ENCODE measurements around the gene SNAP47.

SNAP47 gene

DNA sequence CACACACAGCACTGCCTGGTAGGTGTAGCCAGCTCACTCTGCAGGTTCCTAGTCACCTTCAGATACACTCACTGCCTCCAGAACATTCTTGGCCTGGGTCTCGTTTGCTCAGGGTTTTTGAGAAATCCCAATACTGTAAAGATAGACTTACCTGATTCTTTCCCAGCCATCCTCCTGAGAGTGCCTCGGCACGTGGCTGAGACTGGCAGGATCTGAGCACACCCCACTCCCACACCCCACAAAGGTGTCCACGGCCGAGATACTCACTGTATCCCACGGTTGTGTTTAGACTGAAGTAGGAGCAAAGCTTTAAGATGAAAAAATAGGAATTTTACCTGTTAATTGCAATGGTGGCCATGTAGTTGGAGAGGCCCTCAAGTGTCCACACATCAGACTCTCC is 33.4 kb downstream of the SNAP47 start:
- no peak for DNase-seq (ENCODE audit: low read depth)

DNA sequence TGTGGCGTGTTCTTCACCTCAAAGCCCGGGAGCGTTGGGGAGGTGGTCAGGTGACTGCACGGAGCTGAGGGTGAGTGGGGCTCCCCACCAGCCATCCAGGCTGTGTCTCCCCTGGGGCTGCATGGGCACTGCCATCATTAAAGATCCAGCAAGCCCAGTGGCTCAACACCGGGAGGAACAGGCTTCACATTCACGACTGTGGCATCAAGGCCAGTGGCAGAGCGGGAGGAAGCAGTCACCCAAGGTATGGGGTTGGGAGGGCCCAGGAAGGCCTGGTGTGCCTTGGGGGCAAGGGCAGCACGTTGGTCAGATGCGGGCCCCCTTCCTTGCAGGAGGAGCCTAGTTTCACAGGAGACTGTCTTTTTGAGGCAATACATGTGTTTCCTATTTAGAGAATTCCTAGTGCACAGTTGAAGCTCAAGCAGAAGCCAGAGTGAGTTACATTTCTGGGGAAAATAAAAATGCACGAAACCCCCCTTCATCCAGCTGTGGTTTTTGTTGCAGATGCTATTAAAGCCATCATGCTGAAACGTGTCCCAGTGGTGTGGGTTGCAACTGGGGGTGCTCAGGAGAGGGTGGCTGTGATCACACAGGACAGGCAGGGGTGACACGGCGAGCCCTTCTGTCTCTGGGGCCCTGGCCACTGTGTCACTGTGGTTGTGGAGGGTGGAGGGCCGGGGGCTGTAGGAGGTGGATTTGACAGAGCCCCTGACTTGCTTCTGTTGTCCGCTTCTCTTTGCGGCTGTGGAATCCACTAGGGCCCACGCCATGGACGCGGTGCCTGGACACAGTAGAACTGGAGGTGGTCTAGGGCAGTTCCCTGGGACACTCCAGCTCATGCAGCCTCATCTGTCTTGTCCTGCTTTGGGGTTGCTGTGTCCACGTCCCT is 34.1 kb downstream of the SNAP47 start:
- DNase-seq (ENCODE audit: low read depth) = no peak

DNA sequence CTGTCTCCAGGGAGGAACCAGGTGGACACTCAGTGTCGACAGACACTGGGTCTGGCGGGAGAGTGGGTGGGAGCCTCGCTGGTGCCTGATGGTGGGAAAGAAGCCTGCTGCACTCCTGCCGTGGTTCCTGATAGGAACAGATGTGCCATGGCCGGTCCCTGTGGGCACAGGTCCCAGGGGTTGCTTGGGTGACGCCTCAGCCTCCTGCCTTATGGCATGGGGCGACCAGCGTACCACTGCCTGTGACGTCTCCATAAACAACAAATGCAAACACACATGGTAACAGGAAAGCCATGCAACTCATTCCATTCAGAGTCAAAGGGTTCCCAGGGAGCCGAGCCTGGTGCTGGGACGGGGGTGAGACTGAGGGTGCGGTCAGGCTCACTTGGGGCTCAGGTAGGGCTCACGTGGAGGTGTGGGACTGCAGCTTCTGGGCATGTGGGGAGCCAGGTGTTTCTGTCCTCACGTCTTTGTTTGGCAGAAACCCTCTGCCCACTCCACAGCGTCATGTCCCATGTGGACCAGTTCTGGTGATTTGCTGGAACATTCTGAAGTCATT is 34.8 kb downstream of the SNAP47 start:
- no peak for DNase-seq (ENCODE audit: low read depth)

DNA sequence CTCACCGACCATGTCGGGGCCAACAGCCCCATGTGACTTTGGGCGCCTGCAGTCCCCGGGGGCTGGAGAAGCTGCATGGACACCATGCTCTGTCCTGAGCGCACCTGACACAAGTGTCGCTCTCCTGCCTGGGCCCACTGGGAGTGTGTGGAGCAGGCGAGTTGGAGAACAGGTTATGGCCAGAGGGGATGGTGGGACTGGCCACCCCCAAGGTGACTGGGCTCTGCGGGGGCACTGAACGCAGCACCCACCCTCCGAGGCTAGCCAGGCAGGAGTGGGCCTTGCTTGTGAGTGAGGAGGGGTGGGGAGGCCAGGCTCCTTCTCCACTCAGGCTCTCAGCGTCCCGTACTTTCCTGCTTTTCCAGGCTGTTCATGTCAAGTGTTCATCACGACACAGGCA is 35.6 kb downstream of the SNAP47 start:
- no peak for DNase-seq (ENCODE audit: low read depth)

DNA sequence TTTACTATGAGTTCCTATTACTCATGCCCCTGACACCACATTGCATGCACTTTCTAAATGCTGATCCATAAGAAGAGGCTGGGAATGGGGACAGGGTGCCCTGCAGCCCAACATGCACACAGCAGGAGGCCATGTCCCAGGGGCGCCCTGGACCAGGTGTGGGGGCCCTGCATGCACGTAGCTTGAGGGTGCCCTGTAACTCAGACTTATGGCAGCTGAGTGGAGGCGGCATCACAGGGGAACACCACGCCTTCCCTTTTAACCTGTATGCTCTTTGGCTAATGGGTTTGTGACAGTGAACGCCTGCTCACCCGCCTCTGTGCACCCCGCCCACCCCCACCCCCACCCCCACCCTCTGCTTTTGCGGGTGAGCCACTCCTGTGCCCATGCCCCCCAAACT is 36.1 kb downstream of the SNAP47 start:
- no peak for DNase-seq (ENCODE audit: low read depth)

DNA sequence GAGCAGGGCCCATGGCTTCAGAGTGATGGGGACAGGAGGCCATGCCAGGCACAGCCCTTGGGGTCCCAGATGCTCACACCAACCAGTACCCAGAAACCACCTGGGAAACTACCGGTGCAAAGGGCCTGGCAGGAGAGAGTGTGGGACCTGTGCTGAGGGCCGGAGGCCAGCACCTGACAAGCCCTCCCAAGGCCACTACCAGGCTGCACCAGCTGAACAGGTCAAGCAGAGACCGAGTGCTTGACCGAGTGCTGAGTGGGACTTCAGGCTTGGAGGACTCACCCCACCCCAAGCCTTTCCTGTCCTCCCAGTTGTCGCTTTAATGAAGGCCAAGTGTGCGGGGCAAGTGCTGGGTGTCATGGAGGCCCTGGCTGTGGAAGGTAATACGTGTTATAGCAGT is 36.5 kb downstream of the SNAP47 start:
- DNase-seq (ENCODE audit: low read depth) = no peak

DNA sequence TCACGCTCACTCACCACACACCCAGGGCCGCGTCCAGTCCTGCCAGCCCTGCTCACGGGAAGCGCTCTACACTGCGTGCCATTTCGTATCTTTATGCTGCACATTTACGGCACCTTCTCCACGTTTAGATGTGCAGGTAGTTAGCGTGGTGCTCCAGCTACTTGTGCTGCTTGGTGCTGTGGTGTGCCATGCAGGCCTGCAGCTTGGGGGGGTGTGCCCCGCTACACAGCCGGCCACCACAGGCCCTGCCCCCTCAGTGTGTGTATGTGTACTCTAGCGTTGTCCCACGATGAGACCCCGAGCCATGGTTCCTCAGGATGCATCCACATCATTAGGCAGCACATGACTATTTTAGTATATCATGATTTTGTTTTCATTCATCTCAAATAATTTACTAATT is 38.3 kb downstream of the SNAP47 start:
- DNase-seq (ENCODE audit: low read depth) = no peak

DNA sequence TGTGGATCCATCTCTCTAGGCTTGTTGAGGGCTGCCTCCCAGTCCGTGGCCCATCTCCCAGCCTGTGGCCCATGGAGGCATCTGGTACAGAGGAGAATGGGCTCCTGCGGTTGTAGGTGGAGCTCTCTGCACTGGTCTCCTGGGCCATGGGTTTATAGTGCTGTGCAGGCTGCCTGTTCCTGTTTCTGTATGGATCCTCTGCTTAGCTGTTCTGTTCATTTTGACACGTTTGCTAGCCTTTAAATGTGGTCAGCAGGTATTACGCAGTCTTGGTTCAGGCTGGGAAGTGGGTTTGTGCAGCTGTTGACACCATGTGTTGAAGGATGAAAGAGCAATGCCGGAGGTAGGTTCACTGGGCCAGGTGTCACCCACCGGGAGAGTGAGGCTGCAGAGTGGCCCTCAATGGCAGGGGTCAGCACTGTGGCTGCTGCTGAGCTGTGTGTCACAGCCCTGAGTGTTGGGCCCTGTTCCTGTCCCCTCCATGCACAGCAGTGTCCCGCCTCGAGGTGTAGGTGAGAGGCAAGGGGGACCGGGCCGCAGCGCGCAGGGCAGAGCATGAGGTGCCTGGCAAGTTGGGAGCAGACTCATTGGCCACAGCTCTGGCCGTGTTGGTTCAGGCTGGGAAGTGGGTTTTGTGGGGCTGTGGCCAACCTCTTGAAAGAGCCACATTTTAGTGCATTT is 39.0 kb downstream of the SNAP47 start:
- DNase-seq (ENCODE audit: low read depth) = no peak

DNA sequence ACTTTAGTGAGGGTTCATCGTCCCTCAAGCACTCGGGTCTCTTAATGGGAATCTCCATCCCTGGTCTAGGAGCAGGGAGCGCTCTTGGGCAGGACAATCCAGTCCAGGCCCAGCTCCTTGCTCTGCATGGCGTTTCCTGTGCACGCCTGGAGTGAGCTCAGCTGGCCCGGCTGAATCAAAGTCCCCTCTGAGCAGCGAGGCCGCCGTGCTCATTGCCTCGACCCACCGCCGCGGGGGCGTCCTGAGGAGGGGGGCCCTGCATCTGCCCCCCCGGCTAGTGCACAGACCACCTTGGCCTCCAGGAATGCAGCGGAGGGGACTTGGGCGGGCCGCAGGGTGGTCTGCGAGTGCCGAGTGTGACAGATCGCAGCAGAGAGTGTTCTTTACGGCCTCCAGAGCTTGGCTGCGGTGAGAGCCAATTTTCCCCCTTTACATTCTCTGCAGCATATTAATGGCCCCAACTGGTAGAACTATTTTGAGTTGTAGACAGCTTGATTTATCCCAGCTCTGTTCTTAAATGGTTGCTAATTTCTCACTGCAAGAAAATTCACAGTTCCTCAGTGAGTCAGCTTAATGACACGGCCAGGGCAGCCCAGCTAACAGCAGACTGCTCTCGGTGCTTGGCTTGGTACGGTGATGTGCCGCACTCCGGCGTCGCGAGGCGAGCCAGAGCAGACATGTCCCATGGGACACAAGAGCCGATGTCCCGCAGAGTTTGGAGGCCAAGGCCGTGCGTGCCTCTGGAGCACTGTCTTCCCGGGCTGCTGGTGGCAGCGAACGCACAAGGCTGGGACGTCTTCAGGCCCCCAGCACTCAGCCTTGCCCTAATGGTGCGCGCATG is 39.8 kb downstream of the SNAP47 start:
- DNase-seq (ENCODE audit: low read depth) = no peak

DNA sequence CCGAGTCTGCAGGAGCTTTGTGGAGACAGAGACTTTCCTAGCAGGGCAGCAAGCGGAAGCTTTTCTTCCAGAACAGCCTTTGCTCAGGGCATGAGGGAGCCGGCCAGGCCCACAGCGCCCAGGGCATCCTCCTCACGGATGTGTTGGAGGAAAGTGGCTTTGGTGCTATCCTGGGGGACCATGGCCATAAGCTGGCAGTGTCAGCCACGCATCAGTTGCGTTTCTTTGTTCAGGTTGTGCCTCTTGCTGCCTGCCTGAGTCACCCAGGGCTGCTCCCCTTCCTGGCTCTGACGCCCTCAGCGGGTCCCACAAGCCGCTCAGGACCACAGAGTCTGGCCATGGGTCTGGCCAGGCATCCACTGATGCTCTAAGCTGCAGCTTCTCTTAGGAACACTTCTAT is 40.6 kb downstream of the SNAP47 start:
- DNase-seq (ENCODE audit: low read depth) = no peak

DNA sequence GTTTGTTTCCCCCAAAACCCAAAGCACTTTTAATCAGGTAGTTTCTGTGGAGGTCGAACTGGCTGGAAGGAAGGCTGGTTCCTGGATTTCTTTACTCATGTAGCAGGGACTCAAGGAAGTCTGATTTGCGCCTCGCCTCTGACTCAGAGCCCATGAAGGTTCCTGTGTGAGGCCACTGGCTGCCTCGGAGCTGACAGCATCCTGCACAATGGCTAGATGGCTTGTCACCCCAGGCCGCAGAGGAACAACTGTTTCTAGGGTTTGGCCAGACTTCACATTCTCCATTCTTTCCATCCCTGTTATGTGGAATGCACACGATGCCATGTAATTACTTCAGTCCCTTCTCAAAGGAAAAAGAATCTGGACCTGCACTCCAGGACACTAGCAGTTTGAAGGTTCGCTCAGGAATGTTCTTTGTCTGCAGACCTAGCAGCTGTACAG is 41.1 kb downstream of the SNAP47 start:
- no peak for DNase-seq (ENCODE audit: low read depth)

DNA sequence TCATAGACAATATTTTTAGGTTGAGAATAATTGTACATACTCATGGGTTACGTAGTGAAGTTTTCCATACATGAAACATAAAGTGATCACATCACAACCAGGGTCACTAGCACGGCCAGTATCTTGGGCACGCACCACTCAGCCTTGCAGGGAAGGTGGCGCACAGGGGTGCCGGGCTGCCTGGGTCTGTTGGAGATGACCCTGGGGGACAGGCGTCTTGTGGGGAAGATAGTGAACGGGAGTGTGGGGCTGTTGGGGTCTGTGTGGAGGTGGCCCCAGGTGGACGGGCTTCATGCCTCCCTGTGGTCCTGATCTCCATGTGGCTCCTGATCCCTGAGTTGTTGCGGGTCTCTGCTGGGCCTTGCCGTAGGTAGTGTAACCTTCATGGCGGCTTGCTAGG is 41.9 kb downstream of the SNAP47 start:
- no peak for DNase-seq (ENCODE audit: low read depth)

DNA sequence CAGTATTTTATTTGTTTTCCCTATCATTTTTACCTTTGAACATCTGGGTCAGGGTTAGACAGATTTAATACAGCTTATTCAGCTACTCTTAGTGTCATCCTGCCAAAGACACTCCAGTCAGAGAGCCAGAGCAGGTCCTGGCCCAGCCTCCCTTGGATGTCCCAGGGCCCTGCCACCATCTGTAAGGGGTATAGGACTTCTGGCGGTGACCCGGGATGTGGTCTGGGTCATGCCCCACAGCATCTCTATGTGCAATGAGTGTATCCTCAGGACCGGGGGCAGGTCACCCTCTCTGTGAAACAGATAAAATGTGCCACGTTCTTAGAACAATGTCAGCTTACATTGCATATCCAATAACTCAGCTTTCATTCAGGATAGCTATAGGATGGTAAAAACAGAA is 42.4 kb downstream of the SNAP47 start:
- DNase-seq (ENCODE audit: low read depth) = no peak

DNA sequence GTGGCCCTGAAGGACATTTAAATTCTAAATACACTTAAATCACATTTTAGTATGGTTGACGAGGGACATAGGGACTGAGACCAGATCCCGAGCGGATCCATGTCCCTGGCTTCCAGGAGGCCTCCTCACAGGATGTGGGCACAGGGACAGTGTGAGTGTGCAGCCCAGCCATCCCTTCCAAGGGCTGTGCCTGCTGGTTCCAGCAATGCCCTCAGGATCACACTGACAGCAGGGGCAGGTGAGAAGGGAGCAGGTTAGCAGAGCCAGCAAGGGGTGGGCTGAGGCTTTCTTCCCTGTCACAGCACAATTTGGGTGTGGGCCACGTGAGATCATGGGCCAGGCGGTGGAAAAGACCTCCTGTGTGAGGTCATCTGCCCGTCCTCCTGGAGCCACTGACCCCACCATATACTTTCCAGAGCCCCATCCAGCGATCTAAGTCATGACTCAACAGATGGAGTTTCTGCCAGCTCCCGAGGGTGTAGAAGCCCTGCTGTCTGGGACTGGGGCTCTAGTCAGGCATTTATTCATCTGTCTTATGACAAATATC is 43.2 kb downstream of the SNAP47 start:
- DNase-seq (ENCODE audit: low read depth) = no peak

DNA sequence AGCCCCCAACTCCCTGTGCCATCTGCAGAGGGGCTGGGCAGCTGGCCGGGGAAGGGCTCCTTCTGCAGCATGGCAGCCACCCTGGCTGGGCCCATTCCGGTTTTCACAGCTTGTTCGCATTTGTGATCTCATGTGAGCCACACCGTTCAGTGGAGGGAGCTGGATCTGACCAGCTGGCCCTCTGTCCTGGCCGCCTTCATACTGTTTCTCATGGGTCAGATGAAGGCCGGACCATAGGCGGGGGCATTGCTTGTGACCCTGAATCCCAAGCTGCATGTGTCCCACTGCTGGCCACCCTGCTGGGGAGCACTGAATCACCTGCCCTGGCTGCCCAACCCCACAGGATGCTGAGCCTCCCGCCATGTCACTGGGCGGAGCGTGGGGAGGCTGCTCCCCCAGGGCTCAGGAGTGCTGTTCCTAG is 43.8 kb downstream of the SNAP47 start:
- no peak for DNase-seq (ENCODE audit: low read depth)

DNA sequence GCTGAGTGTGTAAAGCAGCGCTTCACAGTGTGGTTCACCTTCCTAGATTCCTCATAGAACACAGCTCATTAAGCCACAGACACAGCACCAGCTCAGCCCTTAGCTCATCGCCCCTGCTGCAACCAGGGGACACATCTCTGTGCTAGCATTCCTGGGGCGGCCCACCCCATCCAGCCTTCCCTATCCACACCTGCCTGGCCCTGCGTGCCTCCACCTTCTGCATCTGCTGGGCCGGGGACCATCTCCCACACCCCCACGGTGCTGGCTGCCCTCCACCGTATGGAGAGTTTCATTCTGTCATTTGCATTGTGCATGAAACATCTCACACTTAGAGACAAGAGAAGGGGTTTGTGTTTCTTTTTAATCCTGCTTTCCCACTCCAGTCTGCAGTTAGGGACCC is 44.5 kb downstream of the SNAP47 start:
- DNase-seq (ENCODE audit: low read depth) = no peak

DNA sequence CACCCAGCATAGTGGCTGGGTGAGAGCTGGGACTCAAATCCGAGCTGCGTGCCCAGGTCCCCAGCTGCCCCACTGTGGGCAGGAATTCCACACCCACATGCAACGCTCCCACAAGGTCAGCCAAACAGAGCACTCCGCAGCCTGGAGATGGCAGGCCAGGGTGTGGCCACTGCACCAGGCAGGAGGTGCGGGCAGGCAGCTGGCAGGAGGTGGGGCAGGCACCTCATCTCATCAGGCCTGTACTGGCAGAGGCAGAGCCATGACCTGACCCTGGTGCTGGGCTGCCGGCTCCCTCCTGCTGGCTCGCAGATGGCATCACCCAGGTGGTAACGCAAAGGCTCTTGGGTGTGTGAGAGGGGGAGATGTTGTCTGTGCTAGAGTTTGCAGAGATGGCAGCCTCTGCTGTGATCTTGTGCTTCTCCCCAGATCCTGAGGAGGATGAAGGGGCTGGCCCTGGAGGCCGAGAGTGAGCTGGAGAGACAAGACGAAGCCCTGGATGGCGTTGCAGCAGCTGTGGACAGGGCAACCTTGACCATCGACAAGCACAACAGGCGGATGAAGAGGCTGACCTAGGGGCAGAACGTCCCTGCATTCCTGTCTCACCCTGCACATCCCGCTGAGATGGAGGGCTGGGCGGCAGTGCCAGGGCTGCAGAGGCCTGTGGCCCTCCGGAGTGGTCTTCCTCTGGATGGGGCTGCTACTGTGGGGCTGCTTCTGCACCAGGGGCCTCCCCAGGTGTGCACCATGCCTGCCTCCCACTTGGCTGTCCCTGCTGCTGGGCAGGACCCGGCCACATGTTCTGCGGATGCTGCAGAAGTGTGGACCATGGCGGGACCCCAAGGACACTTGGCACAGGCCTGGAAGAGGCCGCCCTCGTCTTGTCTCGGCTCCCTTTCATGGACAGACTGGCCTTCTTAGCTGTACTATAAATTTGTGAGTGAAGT is 45.1 kb downstream of the SNAP47 start:
- DNase-seq (ENCODE audit: low read depth) = no peak

DNA sequence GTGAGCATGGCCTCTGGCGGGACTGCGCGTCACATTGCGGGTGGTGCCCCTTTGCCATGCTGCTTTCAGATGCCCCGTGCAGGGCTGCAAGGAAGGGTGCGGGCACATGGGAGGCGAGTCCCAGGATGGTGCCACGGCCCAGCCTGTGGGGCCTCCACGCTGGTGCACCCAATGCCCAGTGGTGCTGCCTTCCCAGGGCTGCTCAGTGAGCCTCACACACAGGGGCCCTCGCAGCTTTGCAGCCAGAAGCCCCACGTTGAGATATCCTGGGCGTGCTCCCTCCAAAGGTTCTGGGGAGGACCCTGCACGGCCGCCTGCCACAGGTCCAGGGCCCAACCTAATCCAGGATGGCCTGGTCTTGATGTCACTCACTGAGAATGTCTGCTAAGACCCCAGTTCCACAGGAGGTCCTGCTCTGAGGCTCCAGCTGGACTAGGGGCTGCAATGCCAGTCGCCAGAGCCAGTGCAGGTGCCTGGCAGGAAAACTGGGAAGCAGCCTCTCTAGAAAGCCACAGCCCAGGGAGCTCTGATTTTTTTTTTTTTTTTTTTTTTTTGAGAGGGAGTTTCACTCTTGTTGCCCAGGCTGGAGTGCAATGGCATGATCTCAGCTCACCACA is 46.2 kb downstream of the SNAP47 start:
- DNase-seq (ENCODE audit: low read depth) = no peak

DNA sequence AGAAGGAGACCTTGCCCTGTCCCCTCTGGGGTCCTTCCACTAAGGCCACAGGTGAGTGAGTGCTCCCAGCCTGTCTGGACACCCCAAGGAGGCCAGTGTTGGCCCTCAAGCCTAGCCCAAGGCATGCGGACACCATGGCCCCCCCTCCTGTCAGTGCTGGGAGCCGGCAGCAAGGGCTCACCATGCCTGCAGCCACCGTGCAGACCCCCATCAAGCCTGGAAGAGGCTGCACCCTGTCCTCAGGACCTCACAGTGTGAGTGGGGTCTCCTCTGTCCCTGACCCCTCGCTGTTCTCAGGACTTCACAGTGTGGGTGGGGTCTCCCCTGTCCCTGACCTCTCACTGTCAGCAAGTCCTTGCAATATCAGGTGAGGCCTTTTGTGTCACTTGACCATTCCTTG is 47.0 kb downstream of the SNAP47 start:
- no peak for DNase-seq (ENCODE audit: low read depth)

DNA sequence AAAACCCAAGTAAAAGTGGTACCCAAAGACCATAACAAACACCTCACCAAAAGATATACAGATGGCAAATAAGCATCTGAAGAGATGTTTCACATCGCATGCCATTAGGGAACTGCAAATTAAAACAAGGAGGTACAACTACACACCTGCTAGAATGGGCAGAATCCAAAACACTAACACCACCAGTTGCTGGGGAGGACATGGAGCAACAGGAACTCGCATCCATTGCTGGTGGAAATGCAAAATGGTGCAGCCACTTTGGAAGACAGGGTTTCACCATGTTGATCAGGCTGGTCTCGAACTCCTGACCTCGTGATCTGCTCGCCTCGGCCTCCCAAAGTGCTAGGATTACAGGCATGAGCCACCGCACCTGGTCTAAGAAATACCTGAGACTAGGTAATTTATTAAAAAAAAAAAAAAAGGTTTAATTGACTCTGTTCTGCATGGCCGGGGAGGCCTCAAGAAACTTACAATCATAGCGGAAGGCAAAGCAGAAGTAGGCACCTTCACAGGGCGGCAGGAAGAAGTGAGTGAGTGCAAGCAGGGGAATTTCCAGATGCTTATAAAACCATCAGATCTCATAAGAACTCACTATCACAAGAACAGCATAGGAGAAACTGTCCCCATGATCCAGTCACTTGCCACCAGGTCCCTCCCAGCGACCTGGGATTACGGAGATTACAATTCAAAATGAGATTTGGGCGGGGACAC is 50.0 kb downstream of the SNAP47 start:
- DNase-seq (ENCODE audit: low read depth) = no peak

Measured in stimulated activated CD8-positive, alpha-beta memory T cell treated with anti-CD3 and anti-CD28 coated beads, Interleukin-15, amount 100 ng/mL, for 1 hour (primary cell).